HepG2 (cell line): Measurements from ENCODE around the gene USP32. TPM values are rescaled to one million over a fixed set of nuclear protein-coding genes. Genes with fewer than 3 reads are reported as not detected.

Experiments used
- ADNP ChIP-seq: sonication (generic); formaldehyde crosslinking; IDR thresholded peaks from 2 replicates; pipeline ENCODE4 v1.4.0; 2020; ENCODE audit warnings: missing genetic modification reagents
- NRL ChIP-seq: sonication (generic); formaldehyde crosslinking; IDR thresholded peaks from 2 replicates; pipeline ENCODE4 v1.5.0; 2020; ENCODE audit warnings: missing genetic modification reagents, mild to moderate bottlenecking, moderate library complexity, borderline replicate concordance
- PAWR ChIP-seq: sonication (generic); formaldehyde crosslinking; IDR thresholded peaks from 2 replicates; pipeline ENCODE4 v1.4.0; 2020; ENCODE audit warnings: missing genetic modification reagents, mild to moderate bottlenecking, borderline replicate concordance
- RARG ChIP-seq: sonication (generic); formaldehyde crosslinking; IDR thresholded peaks from 2 replicates; pipeline ENCODE4 v1.4.0; 2020; ENCODE audit warnings: low read depth, mild to moderate bottlenecking, missing genetic modification reagents
- RFXAP ChIP-seq: sonication (generic); formaldehyde crosslinking; IDR thresholded peaks from 2 replicates; pipeline ENCODE4 v1.4.0; 2020; ENCODE audit warnings: missing genetic modification reagents, borderline replicate concordance
- ZNF737 ChIP-seq: sonication (generic); formaldehyde crosslinking; IDR thresholded peaks from 2 replicates; pipeline ENCODE4 v1.5.0; 2020; ENCODE audit warnings: missing genetic modification reagents, mild to moderate bottlenecking, borderline replicate concordance
- polyA plus RNA-seq, 8 experiments: library from polyadenylated mRNA; depleted of rRNA in 3 of 8; stranded (reverse) in 7 of 8; unstranded in 1 of 8; fragments of >200 nt; fragmentation: Illumina TruSeq in 4 of 8; extraction: Trizol in 4 of 8; gene quantifications; 2 replicates each; pipeline versions ENCODE4 v1.2.1 to v1.2.3, GENCODE V29; 2011 to 2016; ENCODE audit warnings: low read depth in 4 of 8, missing spikeins in 1 of 8, mixed read lengths in 1 of 8; ENCODE audit not compliant: insufficient read depth in 1 of 8
- total RNA-seq, 5 experiments: library from RNA; depleted of rRNA; stranded (reverse); fragments of >200 nt; fragmentation: Illumina TruSeq; extraction: Trizol; gene quantifications; 2 replicates each; pipeline ENCODE4 v1.2.3, GENCODE V29; 2016; ENCODE audit warnings: low read depth in 1 of 5
- TF ChIP-seq, protein P1 (sequence below): IDR thresholded peaks from 2 replicates; pipeline ENCODE4 v1.6.1; 2016; ENCODE audit warnings: missing compliant biosample characterization, missing genetic modification reagents, borderline replicate concordance
- TF ChIP-seq, protein P2 (sequence below): sonication (generic); formaldehyde crosslinking; IDR thresholded peaks from 2 replicates; pipeline ENCODE4 v1.5.1; 2020; ENCODE audit warnings: mild to moderate bottlenecking, missing genetic modification reagents

Gene USP32
- total and polyA plus RNA-seq, 2 of the 13 experiments (the other 11 are each of a cell fraction or from before 2014, with no cell fraction given), result 24.9 to 39.9 TPM

DNA sequence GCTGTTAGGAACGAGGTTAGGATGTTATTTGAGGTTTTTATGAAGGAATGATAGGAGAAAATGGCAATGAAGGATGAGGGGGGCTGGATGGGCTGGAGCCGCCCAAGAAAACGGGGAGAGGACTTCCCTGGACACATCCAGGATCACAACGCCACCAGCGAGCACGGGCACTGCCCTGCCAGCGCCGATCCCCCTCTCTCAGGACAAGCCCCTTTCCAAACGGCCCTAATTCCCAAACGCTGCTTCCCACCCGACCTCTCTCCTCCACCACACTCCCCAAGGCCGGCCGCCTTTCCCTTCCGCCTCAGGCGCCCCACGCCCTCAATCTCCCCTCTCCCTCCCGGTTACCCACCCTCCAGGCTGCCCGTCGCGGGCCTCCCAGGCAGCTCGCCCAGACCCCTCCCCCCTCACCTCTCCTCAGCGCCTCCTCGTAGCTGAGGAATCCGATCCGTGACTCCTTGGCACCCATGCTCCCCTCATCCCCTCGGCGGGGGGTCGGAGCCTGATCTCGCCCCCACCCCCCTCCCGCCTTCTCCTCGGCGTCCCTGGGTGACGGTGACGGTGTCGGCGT is 377 bp downstream of the USP32 start (continued):
- TF ChIP-seq, protein P1, sequence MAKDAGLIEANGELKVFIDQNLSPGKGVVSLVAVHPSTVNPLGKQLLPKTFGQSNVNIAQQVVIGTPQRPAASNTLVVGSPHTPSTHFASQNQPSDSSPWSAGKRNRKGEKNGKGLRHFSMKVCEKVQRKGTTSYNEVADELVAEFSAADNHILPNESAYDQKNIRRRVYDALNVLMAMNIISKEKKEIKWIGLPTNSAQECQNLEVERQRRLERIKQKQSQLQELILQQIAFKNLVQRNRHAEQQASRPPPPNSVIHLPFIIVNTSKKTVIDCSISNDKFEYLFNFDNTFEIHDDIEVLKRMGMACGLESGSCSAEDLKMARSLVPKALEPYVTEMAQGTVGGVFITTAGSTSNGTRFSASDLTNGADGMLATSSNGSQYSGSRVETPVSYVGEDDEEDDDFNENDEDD, result no peak
- TF ChIP-seq ZNF737 (CRISPR knock-in tag) (no peak), NRL (CRISPR knock-in tag) (no peak; the same call in 1 of the 2 replicates), RARG (CRISPR knock-in tag) (0 out of 2 replicates have a peak, but pooled peaks have one; percentile 51), RFXAP (0 out of 2 replicates have a peak, but pooled peaks have one; percentile 49), PAWR (CRISPR knock-in tag) (peak; percentile 26; the same call in 1 of the 2 replicates), ADNP (CRISPR knock-in tag) (no peak)
- TF ChIP-seq, protein P2, sequence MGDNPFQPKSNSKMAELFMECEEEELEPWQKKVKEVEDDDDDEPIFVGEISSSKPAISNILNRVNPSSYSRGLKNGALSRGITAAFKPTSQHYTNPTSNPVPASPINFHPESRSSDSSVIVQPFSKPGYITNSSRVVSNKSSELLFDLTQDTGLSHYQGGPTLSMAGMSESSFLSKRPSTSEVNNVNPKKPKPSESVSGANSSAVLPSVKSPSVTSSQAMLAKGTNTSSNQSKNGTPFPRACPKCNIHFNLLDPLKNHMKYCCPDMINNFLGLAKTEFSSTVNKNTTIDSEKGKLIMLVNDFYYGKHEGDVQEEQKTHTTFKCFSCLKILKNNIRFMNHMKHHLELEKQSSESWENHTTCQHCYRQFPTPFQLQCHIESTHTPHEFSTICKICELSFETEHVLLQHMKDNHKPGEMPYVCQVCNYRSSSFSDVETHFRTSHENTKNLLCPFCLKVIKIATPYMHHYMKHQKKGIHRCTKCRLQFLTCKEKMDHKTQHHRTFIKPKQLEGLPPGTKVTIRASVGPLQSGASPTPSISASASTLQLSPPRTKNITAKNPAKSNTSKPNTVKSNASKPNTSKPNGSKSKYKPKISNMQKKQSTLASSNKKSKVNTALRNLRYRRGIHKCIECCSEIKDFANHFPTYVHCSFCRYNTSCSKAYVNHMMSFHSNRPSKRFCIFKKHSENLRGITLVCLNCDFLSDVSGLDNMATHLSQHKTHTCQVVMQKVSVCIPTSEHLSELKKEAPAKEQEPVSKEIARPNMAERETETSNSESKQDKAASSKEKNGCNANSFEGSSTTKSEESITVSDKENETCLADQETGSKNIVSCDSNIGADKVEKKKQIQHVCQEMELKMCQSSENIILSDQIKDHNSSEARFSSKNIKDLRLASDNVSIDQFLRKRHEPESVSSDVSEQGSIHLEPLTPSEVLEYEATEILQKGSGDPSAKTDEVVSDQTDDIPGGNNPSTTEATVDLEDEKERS, result 0 out of 2 replicates have a peak, but pooled peaks have one; percentile 13
